Subcutaneous preadipocyte (primary cell): ENCODE results near the gene GPR87. TPM values are rescaled to one million over a fixed set of nuclear protein-coding genes. Genes with fewer than 3 reads are reported as not detected.

ENCODE experiments used
- total RNA-seq: library from RNA; depleted of rRNA; stranded (reverse); fragments of >200 nt; gene quantifications from 2 replicates; pipeline ENCODE4 v1.2.3, GENCODE V29; 2012

GPR87 gene, protein sequence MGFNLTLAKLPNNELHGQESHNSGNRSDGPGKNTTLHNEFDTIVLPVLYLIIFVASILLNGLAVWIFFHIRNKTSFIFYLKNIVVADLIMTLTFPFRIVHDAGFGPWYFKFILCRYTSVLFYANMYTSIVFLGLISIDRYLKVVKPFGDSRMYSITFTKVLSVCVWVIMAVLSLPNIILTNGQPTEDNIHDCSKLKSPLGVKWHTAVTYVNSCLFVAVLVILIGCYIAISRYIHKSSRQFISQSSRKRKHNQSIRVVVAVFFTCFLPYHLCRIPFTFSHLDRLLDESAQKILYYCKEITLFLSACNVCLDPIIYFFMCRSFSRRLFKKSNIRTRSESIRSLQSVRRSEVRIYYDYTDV
- not detected in 2 replicates for total RNA-seq

DNA sequence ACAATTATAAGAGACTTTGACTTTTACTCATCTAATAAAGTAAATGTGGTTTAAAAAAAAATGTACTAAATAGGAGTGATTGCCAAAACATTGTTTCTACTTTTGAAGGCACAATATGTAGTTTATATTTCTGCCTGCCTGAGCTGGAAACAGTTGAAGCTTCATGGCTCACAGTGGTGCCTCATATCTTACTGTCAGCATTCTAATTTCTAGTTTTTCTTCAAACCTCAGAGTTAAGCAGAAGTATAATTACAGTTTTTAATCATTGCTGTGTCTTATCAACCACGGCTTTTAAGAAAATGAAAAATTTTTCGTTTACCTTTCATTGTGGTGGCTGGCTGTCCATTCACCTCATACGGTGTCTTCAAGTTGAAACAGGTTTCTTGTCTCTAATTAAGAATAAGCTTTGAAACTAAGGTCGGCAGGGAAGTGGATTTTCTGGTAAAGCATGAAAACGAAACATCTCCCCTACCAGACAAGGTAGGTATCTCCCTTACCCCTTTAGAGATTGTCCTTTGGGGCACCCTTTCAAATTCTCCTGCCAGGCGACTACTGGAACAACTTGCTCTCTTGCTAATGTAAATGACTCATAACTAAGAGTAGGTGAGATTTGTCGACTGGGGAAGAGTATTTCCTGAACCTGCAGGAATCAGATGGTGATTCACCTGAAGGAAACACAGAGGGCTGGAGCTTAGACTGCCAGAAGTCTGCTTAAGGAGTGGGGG lies at the start of gene GPR87:
Gene GPR87, minus strand, starts transcription at position 554 of the 725 bp plus-strand sequence. CDS start 16,720 bp downstream, outside the sequence.

DNA sequence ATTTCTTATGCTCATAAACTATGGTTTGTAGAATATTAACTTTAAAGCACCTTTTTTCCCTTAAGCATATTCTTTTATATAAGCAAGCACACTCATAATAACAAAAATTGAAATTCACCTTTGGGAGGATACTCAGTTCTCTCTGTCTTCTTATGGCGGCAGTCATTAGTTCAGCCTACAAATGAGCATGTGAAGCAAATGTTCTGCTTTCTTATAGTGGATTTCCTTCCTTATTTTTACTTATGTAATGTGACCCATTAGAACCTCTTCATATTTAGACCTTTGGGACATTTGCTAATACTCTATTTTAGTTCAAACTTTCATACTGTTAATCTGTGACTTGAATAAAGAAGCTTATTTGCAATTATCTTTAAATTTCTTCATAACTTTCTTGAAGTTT lies 12.7 kb upstream of the GPR87 start, which contains the start of gene P2RY13:
Gene P2RY13, minus strand, starts transcription at position 187 of the 400 bp plus-strand sequence. Its CDS starts 21 bp downstream, at position 166.

DNA sequence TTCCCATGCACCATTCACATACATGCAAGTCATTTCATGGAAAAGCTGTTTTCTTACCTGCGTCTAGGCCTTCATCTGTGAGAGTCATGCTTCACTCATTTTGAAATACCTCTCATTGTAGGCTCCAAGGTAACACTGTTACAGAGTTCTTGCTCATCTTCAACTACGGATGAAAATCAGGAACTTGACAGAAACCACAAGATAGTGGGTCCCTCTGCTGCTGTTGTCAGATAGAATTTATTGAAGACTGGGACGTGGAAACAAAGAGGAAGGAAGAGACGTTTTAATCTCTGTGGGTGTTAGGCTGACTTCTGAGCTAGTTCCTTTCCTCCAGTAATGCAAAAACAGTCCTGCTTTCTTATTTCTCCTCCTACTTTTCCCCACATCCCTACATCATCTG lies 38.4 kb downstream of the GPR87 start, which contains the start of gene P2RY14:
Gene P2RY14, minus strand, starts transcription at position 313 of the 400 bp plus-strand sequence. CDS start 64,226 bp downstream, outside the sequence.

Other genes starting within 250 kb of the GPR87 start
- 0.37 and 0.39 TPM in 2 replicates for gene MED12L, start 231.2 kb downstream of the GPR87 start, total RNA-seq
- gene GPR171, start 113.6 kb downstream of the GPR87 start, total RNA-seq, result not detected in 2 replicates
- not detected in 2 replicates for gene P2RY14, start 38.3 kb downstream of the GPR87 start, total RNA-seq
- not detected in 2 replicates for gene P2RY13, start 12.7 kb upstream of the GPR87 start, total RNA-seq
- gene P2RY12, start 67.9 kb upstream of the GPR87 start, total RNA-seq, result 0.37 TPM in 1 of 2 replicates, not detected in the other
- gene IGSF10, start 144.2 kb upstream of the GPR87 start, total RNA-seq, result under 0.01 TPM in 2 replicates